Mesothelial cell of epicardium (in vitro differentiated cells): ENCODE measurements around the gene GHR. TPM values are rescaled to one million over a fixed set of nuclear protein-coding genes. Genes with fewer than 3 reads are reported as not detected.

Source experiments
- DNase-seq, 2 experiments: peaks; one replicate each; pipeline ENCODE4 v3.0.0; 2021; ENCODE audit warnings: low spot score in 2 of 2; ENCODE audit not compliant: unreplicated experiment in 2 of 2
- H3K27ac Mint-ChIP-seq: 2 replicates; pipeline ENCODE4 v1.8.0; 2021; ENCODE audit warnings: mixed read lengths
- H3K27me3 Mint-ChIP-seq: 2 replicates; pipeline ENCODE4 v1.8.0; 2021; ENCODE audit warnings: low read depth, mixed read lengths
- H3K36me3 Mint-ChIP-seq: 2 replicates; pipeline ENCODE4 v1.8.0; 2021; ENCODE audit warnings: mixed read lengths
- H3K4me1 Mint-ChIP-seq: 2 replicates; pipeline ENCODE4 v1.8.0; 2021; ENCODE audit warnings: mixed read lengths
- H3K4me3 Mint-ChIP-seq: 2 replicates; pipeline ENCODE4 v1.8.0; 2021; ENCODE audit warnings: mild to moderate bottlenecking, moderate library complexity, mixed read lengths
- H3K9me3 Mint-ChIP-seq: 2 replicates; pipeline ENCODE4 v1.8.0; 2021; ENCODE audit warnings: mixed read lengths
- CTCF ChIP-seq: fragments of 200-600 bp; sonication (generic); IDR thresholded peaks from one replicate; pipeline ENCODE4 v1.5.0; 2021; ENCODE audit warnings: antibody characterized with exemption; ENCODE audit not compliant: unreplicated experiment
- total RNA-seq: library from RNA; stranded (reverse); gene quantifications from 3 replicates; pipeline ENCODE4 v1.2.1, GENCODE V29; 2021

GHR gene
- total RNA-seq, 1 donor from 2014 or later, result 7.9 TPM

DNA sequence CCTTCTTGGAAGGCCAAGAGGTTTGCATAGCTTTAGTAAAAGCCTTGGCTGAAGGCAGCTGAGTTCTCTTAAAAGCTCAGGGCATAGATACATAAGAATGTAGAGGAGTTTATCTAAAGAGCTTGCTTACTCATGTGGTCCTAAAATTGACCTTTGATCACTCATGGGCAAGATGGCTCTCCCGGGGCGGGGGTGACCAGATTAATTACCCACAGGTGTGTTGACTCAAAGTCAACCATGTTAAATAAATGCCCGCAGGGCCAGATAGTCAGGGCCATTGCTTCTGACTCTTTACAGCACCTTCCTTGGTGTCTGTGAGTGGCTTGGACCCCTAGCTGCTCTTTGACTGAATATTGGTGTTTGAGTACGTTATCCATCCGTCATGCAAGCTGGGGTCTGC, 33.1 kb upstream of the GHR start:
- Mint-ChIP-seq H3K9me3 (peaks cover 14% of the 10 kb centered on the region), H3K36me3 (no peaks in the 10 kb centered on the region)
- DNase-seq, result no peak

GRCh38 chr5:42392917-42393316, 30.3 kb upstream of the GHR start:
- TF ChIP-seq CTCF, result no peak
- H3K27me3 Mint-ChIP-seq, result no peaks in the 10 kb centered on the region

More for the DNA sequence above, 33.1 kb upstream of the GHR start:
- no peak for TF ChIP-seq CTCF
- no peak overlapping the region for H3K27ac Mint-ChIP-seq
- no peaks in the 10 kb centered on the region for H3K27me3 Mint-ChIP-seq
- H3K4me3 Mint-ChIP-seq, result no peak overlapping the region
- H3K4me1 Mint-ChIP-seq, result peaks cover 8% of the 10 kb centered on the region

DNA sequence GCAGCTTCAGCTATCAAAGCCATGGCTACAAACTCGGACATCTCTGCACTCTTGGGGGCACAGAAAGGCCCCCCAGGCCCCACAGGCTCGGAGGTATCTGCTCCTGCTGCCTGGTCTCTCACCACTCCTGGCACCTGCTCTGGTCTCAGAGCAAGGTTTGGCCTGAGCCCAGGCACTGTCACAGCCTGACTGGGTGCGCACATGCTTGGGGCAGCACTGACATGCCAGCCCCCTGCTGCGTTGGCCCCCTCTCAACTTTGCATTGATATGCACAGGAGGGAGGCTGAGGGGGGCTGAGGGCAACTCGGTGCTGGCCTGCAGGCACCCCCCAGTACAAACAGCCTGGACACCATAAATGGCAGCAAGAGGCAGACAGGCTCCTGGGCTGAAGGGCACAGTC, 27.1 kb upstream of the GHR start:
- Mint-ChIP-seq H3K4me3 (no peak overlapping the region), H3K36me3 (no peaks in the 10 kb centered on the region), H3K27me3 (no peaks in the 10 kb centered on the region), H3K9me3 (peaks cover 8% of the 10 kb centered on the region), H3K27ac (no peak overlapping the region), H3K4me1 (no peaks in the 10 kb centered on the region)
- no peak for DNase-seq
- TF ChIP-seq CTCF, result no peak

More at GRCh38 chr5:42392917-42393316, 30.3 kb upstream of the GHR start:
- H3K27ac Mint-ChIP-seq, result no peak overlapping the region
- no peaks in the 10 kb centered on the region for H3K36me3 Mint-ChIP-seq
- H3K4me3 Mint-ChIP-seq, result no peak overlapping the region
- peaks cover 13% of the 10 kb centered on the region for H3K9me3 Mint-ChIP-seq
- H3K4me1 Mint-ChIP-seq, result peaks cover 7% of the 10 kb centered on the region
- no peak for DNase-seq

DNA sequence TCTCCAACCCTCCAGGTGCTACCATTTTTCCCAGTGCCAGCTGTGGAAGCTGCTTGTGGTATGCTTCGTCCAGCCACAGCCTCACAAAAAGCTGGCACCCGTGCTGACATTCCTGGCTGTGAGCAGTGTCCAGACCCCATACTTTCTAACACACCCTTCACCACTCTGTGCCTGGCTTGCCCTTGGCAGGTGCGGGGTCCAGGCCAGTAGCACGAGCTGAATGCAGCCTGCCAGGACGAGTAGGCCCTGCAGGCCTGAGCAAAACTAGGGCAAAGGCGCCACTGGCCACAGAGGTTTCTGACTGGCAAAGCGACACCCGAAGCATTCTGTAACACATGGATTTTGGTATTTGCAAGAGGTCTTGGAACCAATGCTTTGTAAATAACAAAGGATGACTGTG, 26.0 kb upstream of the GHR start:
- no peaks in the 10 kb centered on the region for H3K27me3 Mint-ChIP-seq
- no peak for DNase-seq
- peaks cover 8% of the 10 kb centered on the region for H3K9me3 Mint-ChIP-seq
- TF ChIP-seq CTCF, result no peak
- H3K4me1 Mint-ChIP-seq, result no peaks in the 10 kb centered on the region
- H3K4me3 Mint-ChIP-seq, result no peak overlapping the region
- H3K36me3 Mint-ChIP-seq, result no peaks in the 10 kb centered on the region
- H3K27ac Mint-ChIP-seq, result no peak overlapping the region

DNA sequence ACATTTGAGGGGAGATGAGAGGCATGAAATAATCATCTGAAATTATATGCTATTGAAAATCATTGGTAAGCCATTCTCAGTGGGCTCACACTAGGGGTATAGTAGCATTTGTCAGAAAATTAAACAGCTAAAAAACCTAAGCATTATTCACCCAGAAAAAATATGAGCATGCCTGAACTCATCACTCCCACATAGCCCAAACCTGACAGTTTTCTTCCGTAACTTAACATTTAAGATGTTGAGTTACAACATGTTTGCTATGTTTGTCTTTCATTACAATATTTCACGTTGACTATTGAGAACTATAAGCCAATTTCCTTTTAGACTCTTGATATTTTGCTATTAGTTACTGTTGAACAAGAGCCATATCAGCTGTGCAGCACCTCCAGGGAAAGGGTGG, 23.5 kb upstream of the GHR start:
- no peak for TF ChIP-seq CTCF
- no peaks in the 10 kb centered on the region for H3K27me3 Mint-ChIP-seq
- no peaks in the 10 kb centered on the region for H3K36me3 Mint-ChIP-seq
- no peak overlapping the region for H3K27ac Mint-ChIP-seq
- H3K4me1 Mint-ChIP-seq, result peaks cover 4% of the 10 kb centered on the region
- no peak for DNase-seq
- H3K9me3 Mint-ChIP-seq, result no peaks in the 10 kb centered on the region
- H3K4me3 Mint-ChIP-seq, result no peak overlapping the region

GRCh38 chr5:42400474-42400873, 22.8 kb upstream of the GHR start:
- Mint-ChIP-seq H3K9me3 (no peaks in the 10 kb centered on the region), H3K36me3 (no peaks in the 10 kb centered on the region), H3K27ac (no peak overlapping the region), H3K4me3 (no peak overlapping the region), H3K4me1 (peaks cover 6% of the 10 kb centered on the region), H3K27me3 (no peaks in the 10 kb centered on the region)
- no peak for DNase-seq
- TF ChIP-seq CTCF, result no peak
